TTC549 (cell line): ENCODE results near the gene NDUFB3.
"Not testable (repeated sequence)": the region's sequence is repeated elsewhere in the genome, so short reads cannot be mapped to it uniquely, and the experiment has no call there.

Experiments used
- FAIRE-seq: peaks from 2 replicates; lab custom pipeline; 2012; peaks lifted over from hg19 to GRCh38; lab: Jason Lieb, UNC

Gene NDUFB3

GRCh38 chr2:201093573-201093972, 21.8 kb downstream of the NDUFB3 start:
- FAIRE-seq = no peak

- FAIRE-seq = no peak
Measured at GRCh38 chr2:201100497-201100896, 28.7 kb downstream of the NDUFB3 start.

GRCh38 chr2:201105759-201106158, 34.0 kb downstream of the NDUFB3 start:
- no peak for FAIRE-seq

- no peak for FAIRE-seq
Measured at GRCh38 chr2:201107624-201108023, 35.8 kb downstream of the NDUFB3 start.

GRCh38 chr2:201108341-201108740, 36.5 kb downstream of the NDUFB3 start:
- no peak for FAIRE-seq

GRCh38 chr2:201109186-201109585, 37.4 kb downstream of the NDUFB3 start:
- FAIRE-seq = no peak

- FAIRE-seq = no peak
Measured at GRCh38 chr2:201110615-201111014, 38.8 kb downstream of the NDUFB3 start.

GRCh38 chr2:201111096-201111495, 39.3 kb downstream of the NDUFB3 start:
- no peak for FAIRE-seq

GRCh38 chr2:201114350-201114749, 42.5 kb downstream of the NDUFB3 start:
- no peak for FAIRE-seq

- no peak for FAIRE-seq
Measured at GRCh38 chr2:201114846-201115245, 43.0 kb downstream of the NDUFB3 start.

- no peak for FAIRE-seq
Measured at GRCh38 chr2:201116115-201116958, 44.5 kb downstream of the NDUFB3 start, which contains the start of gene CFLAR. Gene CFLAR (plus strand): TSS chr2:201116164. CDS start chr2:201129866, 13,702 bp downstream.

GRCh38 chr2:201116959-201117734, 45.3 kb downstream of the NDUFB3 start:
- FAIRE-seq = no peak

- FAIRE-seq = not testable (repeated sequence)
Measured at GRCh38 chr2:201117735-201118094, 45.9 kb downstream of the NDUFB3 start.

GRCh38 chr2:201118121-201118960, 46.5 kb downstream of the NDUFB3 start:
- no peak for FAIRE-seq

GRCh38 chr2:201118961-201119854, 47.4 kb downstream of the NDUFB3 start:
- no peak for FAIRE-seq

GRCh38 chr2:201122276-201122675, 50.5 kb downstream of the NDUFB3 start:
- FAIRE-seq = no peak

GRCh38 chr2:201126308-201127151, 54.7 kb downstream of the NDUFB3 start:
- FAIRE-seq = no peak

- FAIRE-seq = no peak
Measured at GRCh38 chr2:201127152-201127511, 55.3 kb downstream of the NDUFB3 start.

- no peak for FAIRE-seq
Measured at GRCh38 chr2:201127570-201127969, 55.8 kb downstream of the NDUFB3 start.

GRCh38 chr2:201128033-201128432, 56.2 kb downstream of the NDUFB3 start:
- FAIRE-seq = no peak
